Chondrocyte (in vitro differentiated cells): ENCODE measurements around the gene MYH13. TPM values are rescaled to one million over a fixed set of nuclear protein-coding genes. Genes with fewer than 3 reads are reported as not detected.
A peak's percentile ranks its signal among the peaks of the same experiment; 100 is the strongest.

Experiments
- DNase-seq: peaks from one replicate; pipeline ENCODE4 v3.0.0; 2021; ENCODE audit warnings: mixed read lengths, low spot score
- H3K27ac Mint-ChIP-seq: one replicate; pipeline ENCODE4 v1.8.0; 2021; ENCODE audit warnings: mild to moderate bottlenecking, moderate library complexity, mixed read lengths; ENCODE audit not compliant: unreplicated experiment
- H3K27me3 Mint-ChIP-seq: 2 replicates; pipeline ENCODE4 v1.8.0; 2021; ENCODE audit warnings: low read depth, mixed read lengths
- H3K36me3 Mint-ChIP-seq: 2 replicates; pipeline ENCODE4 v1.8.0; 2021; ENCODE audit warnings: low read depth, mixed read lengths
- H3K4me1 Mint-ChIP-seq: 2 replicates; pipeline ENCODE4 v1.8.0; 2021; ENCODE audit warnings: low read depth, mild to moderate bottlenecking, mixed read lengths
- H3K4me3 Mint-ChIP-seq: one replicate; pipeline ENCODE4 v1.8.0; 2021; ENCODE audit warnings: mild to moderate bottlenecking, moderate library complexity, mixed read lengths; ENCODE audit not compliant: unreplicated experiment
- H3K9me3 Mint-ChIP-seq: 2 replicates; pipeline ENCODE4 v1.8.0; 2021; ENCODE audit warnings: low read depth, mixed read lengths
- CTCF ChIP-seq: fragments of 200-600 bp; sonication (generic); IDR thresholded peaks from 2 replicates; pipeline ENCODE4 v1.5.0; 2021; ENCODE audit warnings: antibody characterized with exemption, mild to moderate bottlenecking, moderate library complexity
- total RNA-seq: library from RNA; stranded (reverse); gene quantifications from 3 replicates; pipeline ENCODE4 v1.2.1, GENCODE V29; 2021

The MYH13 gene
- total RNA-seq, 1 donor from 2014 or later, result not detected

- TF ChIP-seq CTCF, result no peak
- Mint-ChIP-seq H3K4me1 (no peaks in the 10 kb centered on the region), H3K9me3 (no peaks in the 10 kb centered on the region), H3K36me3 (no peaks in the 10 kb centered on the region), H3K27me3 (peaks cover 4% of the 10 kb centered on the region), H3K4me3 (no peak overlapping the region), H3K27ac (no peak overlapping the region)
- DNase-seq, result no peak
These were observed 3.6 kb downstream of the MYH13 start for GRCh38 chr17:10369239-10369638.

- no peaks in the 10 kb centered on the region for H3K4me1 Mint-ChIP-seq
- H3K9me3 Mint-ChIP-seq, result no peaks in the 10 kb centered on the region
- no peak for DNase-seq
- no peak overlapping the region for H3K4me3 Mint-ChIP-seq
- H3K27ac Mint-ChIP-seq, result no peak overlapping the region
- H3K27me3 Mint-ChIP-seq, result peaks cover 4% of the 10 kb centered on the region
- no peak for TF ChIP-seq CTCF
- H3K36me3 Mint-ChIP-seq, result no peaks in the 10 kb centered on the region
These were observed 4.2 kb downstream of the MYH13 start for GRCh38 chr17:10368561-10368960.

- TF ChIP-seq CTCF, result no peak
- H3K4me1 Mint-ChIP-seq, result no peaks in the 10 kb centered on the region
- no peak for DNase-seq
- no peaks in the 10 kb centered on the region for H3K36me3 Mint-ChIP-seq
- H3K4me3 Mint-ChIP-seq, result no peak overlapping the region
- H3K27me3 Mint-ChIP-seq, result peaks cover 2% of the 10 kb centered on the region
- H3K27ac Mint-ChIP-seq, result no peak overlapping the region
- no peaks in the 10 kb centered on the region for H3K9me3 Mint-ChIP-seq
These were observed 12.2 kb downstream of the MYH13 start for GRCh38 chr17:10360578-10360977.

- peaks cover 2% of the 10 kb centered on the region for H3K27me3 Mint-ChIP-seq
- no peak for DNase-seq
- H3K27ac Mint-ChIP-seq, result no peak overlapping the region
- H3K36me3 Mint-ChIP-seq, result no peaks in the 10 kb centered on the region
- peak; percentile 57 for TF ChIP-seq CTCF
- no peaks in the 10 kb centered on the region for H3K9me3 Mint-ChIP-seq
- no peaks in the 10 kb centered on the region for H3K4me1 Mint-ChIP-seq
- H3K4me3 Mint-ChIP-seq, result no peak overlapping the region
These were observed 15.0 kb downstream of the MYH13 start for GRCh38 chr17:10357768-10358167.

GRCh38 chr17:10354651-10355050 lies 18.2 kb downstream of the MYH13 start:
- H3K4me1 Mint-ChIP-seq, result no peaks in the 10 kb centered on the region
- no peak for DNase-seq
- TF ChIP-seq CTCF, result no peak
- H3K27ac Mint-ChIP-seq, result no peak overlapping the region
- H3K27me3 Mint-ChIP-seq, result no peaks in the 10 kb centered on the region
- no peak overlapping the region for H3K4me3 Mint-ChIP-seq
- no peaks in the 10 kb centered on the region for H3K36me3 Mint-ChIP-seq
- H3K9me3 Mint-ChIP-seq, result peaks cover 6% of the 10 kb centered on the region
